HG02870 (cell line): ENCODE data around the gene SMARCB1.
"Not testable (repeated sequence)": the region's sequence is repeated elsewhere in the genome, so short reads cannot be mapped to it uniquely, and the experiment has no call there.

Experiments used
- ATAC-seq: cut with Tn5 transposase; IDR thresholded peaks from one replicate; pipeline ENCODE4 v1.9.1; 2021; ENCODE audit warnings: mild to moderate bottlenecking, moderate library complexity; ENCODE audit not compliant: unreplicated experiment

Gene SMARCB1

DNA sequence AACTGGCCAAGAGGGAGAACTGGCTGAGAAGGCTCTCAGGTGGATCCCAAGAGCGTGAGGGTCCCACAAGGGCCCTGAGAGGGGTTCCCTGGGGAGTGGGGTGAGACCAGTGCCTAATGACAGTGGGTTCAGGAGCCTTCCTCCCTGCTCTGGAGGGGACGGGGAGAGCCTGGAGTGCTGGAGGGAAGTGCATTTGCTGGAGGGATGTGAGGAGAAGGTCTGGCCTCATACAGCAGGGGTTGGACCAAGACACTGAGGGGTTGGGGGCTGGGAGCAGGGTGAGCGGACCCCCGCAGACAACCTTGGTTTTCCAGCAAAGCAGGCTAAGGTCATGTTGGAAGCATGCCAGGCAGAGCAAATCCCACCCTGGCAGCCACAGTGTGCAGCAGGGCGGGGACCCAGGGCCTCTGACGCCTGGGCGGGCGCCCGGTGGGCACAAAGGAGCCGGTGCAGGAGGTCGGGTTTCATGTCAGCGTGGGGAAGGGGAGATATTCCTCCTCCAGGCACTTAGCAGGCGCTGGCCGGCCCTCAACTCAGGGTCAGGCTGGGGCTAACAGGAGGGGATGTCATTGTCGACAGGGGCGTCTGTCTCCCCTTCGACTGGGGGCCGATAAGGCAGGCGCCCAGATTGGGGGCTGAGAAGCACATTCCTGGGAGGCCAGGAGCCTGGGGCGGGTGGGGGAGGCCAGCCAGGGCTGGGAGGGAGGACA, 55.1 kb downstream of the SMARCB1 start:
- no peak for ATAC-seq

DNA sequence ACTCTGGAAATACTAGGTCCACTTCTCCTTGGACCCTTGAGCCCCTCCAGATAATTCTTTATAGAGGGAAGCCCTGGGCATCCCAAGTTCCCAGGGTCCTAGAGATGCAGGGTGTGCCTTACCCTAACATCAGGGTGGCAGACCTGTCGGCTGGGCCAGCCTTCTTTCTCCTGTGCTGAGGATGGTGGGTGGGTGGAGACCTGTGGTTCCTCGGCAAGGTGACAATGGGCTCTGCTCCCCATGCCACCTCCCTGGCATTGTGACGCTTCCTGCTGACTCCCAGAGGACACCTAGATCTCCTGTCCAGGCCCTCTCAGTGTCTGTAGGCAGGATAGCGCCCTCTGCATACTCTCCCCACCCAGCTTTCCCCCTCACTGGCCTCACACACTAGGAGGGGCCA, 55.8 kb downstream of the SMARCB1 start:
- no peak for ATAC-seq

DNA sequence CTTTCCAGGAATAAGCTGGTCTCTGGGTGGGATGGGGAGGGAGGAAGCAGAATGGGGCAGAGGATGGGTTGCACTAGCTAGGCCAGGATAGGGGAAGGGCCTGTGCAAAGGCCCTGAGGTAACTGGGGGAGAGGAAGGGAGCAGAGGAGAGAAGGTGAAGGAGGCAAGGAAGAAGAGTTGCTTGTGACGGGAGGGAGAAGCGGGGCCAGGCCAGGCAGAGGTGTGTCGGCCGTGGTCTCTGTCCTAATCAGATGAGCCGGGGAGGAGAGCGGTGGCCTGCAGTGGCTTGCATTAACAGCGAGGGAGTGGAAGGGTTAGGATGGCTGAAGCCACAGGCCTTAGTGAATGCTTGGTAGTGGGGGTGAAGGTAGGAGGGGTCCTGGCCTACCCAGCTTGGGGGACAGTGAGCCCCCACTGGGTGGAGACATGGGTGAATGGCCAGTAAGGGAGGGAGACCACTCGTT, 58.0 kb downstream of the SMARCB1 start:
- no peak for ATAC-seq

DNA sequence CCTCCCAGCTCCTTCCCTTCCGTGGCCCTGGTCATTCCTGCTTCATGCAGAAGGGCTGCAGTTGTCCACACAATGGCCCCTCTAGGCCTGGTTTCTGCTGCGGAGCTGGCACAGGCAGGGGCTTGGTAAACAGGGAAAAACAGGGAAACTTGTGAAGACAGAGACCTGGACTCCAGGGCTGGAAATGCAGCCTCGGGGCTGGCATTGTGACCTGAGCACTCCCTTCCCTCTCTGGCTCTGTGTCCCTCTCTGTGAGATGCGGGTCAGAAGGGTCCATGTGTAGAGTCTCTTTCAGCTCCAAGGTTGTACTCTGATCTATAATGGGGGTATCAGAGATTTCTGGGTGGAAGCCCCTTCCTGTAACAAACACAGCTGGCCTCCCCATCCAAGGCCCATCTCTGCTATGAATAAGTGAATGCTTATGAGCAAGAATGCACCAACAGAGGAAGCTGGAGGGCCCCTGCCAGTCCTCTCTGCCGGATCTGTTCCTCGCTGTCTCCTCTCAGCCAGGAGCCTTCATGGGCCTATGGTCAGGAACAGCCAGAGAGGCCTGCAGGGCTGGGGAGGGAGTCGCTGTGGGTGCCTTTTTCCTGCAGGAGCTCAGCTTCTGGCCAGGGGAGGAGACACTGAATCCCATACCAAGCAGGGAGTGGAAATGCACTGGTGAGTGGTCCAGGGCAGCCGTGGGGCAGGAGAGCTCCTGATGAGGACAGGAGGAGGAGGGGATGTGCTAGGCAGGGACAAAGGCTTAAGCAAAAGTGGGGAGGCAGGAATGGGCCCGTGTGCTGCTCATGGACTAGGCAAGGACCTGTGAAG, 58.7 kb downstream of the SMARCB1 start:
- no peak for ATAC-seq

DNA sequence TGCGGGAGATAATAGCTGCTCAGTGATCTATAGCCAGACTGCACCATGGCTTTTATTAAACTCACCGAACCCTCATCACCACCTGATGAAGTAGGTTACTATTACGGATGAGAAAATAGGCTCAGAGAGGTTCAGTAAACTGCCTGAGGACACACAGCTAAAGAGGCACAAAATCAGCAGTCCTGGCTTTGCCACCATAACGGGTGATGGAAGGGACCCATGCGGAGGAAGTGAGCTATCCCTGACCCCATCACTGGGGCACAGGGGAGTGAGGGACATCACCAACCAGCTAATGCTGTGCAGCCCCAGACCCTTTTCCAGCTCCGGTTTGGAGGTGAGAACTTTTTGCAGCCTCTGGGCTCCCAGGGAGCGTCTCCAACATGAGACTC, 59.3 kb downstream of the SMARCB1 start:
- ATAC-seq = no peak

DNA sequence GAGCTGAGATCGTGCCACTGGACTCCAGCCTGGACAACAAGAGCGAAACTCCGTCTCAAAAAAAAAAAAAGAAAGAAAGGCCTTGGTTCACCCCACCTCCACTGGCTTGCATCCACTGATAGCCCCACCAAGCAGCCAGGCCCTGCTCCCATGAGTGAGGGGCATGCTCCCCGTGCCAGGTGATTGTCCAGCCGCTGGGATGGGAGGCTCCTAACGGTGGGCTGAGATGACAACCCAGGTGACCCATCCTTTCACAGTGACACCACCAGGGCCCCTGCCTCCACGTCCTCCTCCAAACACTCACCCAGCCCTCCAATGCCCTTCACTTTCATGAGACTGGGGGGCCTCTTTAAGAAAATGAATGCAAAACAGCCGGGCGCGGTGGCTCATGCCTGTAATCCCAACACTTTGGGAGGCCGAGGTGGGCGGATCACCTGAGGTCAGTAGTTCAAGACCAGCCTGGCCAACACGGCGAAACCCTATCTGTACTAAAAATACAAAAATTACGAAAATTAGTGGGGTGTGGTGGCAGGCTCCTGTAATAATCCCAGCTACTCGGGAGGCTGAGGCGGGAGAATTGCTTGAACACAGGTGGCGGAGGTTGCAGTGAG, 60.6 kb downstream of the SMARCB1 start:
- no peak for ATAC-seq

DNA sequence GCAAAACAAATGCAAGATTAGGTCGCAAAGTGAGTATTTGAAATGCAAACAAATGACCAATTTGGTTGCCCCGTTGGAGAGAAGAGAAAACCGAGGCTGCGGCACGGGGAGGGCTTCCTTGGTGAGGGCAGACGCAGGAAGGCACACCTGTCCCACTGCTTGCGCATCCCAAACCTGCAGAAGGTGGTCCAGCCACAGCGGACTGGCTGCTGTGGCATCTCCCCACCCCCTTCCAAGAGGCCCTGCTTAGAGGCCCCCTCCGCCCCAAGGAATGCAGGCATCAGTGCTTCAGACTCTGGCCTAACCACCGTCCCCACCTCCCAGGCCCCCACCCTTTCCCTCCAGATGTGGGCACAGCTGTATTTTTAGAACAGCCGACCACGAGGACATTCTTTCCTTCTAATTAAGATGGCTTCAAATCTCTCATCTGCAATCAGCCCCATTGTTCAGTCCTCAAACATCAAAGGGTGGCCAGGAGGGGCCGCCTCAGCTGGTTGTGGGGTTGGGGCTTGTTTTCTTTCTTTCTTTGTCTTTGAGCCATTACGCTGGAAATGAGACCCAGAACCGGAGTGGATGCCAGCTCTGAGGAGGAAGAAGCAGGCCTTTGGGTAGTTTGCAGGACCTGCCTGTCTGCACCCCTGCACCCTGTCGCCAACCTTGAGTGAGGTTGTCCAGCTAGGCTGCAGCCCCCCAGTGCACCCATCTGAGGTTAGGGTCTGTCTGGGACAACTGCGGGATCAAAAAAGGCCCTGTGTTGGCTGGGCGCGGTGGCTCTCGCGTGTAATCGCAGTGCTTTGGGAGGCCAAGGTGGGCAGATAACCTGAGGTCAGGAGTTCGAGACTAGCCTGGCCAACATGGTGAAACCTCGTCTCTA, 61.5 kb downstream of the SMARCB1 start:
- ATAC-seq = no peak

DNA sequence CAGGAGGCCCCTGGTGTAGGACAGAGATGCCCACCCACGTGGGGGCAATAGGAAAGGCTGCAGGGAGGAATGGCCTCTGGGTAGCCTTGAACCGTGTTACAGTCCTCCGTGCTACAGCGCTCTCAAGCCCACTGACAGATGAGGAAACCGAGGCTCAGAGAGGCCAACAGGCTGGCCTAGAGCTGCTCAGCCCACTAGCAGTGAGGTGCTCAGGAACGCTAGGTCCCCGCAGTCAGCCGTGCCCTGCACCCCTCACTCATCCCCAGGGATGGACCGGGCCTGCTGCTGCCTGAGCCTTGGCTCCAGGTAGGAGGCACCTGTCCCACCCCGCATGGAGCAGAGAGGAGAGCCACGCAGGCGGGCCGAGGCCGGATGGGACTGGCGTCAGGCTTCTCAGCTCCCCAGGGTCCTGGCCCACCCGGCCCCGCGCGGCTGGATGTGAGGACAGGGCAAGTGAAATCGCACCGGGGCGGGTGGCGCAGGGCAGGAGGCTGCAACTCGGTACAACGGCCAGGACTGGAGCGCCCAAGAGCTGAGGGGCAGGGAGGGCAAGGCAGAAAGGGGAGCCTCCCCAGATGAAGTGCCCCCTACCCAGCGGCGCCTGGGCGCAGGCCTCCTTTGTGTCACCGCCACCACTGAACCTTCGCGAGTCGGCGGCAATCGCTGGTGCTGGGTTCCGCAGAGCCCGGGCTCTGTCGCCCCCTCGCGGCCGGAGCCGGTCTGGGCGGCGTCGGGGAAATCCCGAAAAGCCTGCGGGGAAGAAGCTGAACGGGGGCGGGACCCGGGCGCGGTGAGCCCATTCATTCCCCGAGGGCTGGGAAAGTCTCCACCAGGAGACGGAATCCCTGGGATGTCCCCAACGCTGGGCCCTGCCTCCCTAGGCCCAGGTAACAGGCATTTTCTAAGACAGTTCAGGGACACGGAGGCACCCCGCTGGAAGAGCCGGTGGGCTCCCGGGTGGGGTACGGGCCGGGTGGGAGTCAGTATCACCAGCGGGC, 62.5 kb downstream of the SMARCB1 start:
- ATAC-seq = no peak

DNA sequence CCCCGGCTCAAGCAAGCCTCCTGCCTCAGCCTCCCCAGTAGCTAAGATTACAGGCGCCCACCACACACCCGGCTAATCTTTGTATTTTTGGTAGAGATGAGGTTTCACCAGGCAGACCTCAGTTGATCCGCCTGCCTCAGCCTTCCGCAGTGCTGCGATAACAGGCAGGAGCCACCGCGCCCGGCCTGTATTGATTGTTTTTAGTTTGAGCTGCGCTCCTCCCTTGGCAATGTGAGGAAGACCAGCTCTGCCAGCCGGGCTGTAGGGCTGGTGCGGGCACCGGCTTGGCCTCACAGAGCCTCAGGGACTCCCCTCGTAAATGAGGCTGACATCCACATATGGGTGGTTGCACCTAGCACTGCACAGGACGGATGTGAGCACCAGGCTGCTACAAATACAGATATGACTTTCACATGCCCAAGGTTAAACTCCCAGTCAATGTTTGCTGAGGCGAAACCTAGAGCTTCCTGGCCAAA, 63.4 kb downstream of the SMARCB1 start:
- no peak for ATAC-seq

DNA sequence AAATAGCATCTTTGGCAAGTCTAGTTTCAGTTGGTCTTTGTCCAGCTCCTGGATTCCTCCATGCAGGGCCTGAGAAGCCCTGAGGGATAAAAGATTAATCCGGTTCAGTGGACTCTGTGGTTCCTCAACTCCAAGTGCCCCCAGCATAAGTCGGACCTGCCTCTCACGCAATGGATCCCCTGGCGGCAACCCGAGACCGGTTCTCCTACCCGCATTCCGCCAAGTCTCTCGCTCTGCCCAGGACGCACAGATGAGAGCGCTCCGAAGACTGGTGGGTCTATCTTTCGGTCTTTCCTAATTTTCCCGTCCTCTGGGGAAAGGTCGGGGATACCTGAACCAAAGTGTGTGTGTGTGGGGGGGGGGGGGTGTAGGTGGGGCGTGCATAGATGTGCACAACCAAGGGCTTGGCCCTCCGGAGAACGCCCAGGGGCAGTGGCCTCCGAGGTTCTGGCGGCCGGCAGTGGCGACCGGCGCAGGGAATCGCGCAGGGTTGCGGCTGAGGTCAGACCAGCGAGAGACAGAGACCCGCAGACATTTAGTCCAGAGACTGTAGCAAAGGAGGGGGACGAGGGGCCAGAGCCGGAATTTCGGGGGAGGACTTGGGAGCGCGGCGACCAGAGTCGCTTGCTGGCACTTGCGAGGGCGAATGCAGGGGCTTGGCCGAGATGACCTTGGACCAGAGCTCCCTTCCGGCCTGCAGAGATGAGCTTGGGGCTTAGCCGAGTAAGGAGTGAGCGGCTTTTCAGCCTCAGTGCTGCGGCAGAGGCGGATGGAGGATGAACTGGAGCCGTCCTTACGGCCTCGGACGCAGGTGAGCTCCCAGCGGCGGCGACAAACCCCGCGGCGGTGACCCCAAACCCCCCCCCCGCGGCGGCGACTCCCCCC, 70.2 kb downstream of the SMARCB1 start:
- peak; percentile 47 for ATAC-seq

DNA sequence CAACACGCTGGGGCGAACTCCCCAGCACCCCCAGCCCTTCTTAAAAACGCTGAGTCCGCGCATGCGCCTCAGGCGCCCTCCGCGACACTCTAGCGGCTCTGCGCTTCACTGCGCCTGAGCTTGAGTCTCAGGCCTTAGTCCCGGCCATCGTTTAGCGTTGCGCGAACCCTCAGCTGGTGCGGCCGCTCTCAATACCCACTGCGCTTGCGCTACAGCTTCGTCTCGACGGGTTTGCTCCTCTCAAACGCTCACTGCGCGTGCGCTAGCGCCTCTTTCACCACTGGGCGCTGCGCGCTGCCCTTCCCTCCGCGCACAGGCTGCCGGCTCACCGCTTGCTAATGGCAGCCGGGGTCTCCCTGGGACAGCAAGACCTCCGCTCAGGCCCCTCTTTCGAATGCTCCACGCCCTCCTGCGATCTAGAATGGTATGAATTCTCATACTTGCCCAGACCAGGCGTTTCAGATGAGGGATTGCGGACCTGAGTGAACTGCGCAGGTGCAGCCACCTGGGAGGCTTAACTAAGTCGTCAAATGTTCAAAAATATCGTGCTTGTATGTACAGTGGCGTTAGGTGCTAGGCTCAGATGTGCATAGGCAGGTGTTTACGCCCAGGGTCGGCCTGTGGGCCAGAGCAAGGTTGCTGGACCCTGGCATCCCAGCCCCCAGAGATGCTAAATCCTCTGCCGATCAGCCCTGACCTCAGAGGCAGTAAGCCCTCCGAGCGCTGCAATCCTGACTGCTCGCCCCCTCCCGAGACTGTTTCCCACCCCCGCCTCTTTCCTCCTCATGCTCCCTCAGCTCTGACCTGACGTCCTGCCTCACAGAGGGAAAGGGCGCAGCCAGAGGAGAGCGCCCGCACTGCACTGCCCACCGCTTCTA, 71.1 kb downstream of the SMARCB1 start, which contains the start of gene SLC2A11:
TSS of gene SLC2A11 (plus strand) at position 270 of the 878 bp plus-strand sequence. CDS start at position 395, 125 bp downstream.
- peak; percentile 85 for ATAC-seq

DNA sequence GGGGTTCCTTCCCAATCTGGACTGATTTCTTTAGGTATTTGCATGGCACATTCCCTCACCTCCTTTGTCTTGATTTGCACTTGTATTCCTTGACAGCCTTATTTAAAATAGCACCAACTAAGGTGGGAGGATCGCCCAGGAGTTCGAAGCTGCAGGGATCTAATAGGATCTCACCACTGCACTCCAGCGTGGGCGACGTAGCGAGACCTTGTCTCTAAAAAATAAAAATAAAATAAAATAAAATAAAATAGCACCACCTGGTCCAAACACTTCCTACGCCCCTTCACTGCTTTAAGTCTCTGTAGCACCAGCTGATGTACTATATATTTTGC, 71.7 kb downstream of the SMARCB1 start:
- no peak for ATAC-seq

DNA sequence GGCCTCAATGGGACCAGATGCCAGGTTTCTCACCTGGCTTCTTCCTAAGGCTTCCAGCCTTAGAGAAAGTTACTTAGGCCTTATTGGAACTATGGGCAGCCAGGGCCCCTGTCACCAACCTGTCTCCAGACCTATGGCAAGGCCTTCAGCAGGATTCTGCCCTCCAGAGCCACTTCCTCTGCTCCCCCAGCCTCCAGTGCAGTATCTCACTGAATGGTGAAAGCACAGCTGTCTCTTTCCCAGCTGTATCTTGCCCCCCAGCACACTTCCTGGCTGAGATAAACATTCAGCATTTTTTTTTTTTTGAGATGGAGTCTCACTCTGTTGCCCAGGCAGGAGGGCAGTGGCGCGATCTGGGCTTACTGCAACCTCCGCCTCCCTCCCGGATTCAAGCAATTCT, 72.4 kb downstream of the SMARCB1 start:
- no peak for ATAC-seq

DNA sequence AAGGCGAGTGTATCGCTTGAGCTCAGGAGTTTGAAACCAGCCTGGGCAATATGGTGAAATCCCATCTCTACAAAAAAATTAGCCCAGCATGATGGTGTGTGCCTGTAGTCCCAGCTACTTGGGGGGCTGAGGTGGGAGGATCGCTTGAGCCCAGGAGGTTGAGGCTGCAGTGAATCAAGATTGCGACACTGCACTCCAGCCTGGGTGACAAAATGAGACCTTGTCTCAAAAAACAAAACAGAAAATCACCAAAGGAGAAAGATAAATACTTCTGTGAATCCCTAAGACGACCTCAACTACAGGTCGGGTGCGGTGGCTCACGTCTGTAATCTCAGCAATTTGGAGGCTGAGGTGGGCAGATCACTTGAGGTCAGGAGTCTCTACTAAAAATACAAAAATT, 73.4 kb downstream of the SMARCB1 start:
- ATAC-seq = not testable (repeated sequence)

DNA sequence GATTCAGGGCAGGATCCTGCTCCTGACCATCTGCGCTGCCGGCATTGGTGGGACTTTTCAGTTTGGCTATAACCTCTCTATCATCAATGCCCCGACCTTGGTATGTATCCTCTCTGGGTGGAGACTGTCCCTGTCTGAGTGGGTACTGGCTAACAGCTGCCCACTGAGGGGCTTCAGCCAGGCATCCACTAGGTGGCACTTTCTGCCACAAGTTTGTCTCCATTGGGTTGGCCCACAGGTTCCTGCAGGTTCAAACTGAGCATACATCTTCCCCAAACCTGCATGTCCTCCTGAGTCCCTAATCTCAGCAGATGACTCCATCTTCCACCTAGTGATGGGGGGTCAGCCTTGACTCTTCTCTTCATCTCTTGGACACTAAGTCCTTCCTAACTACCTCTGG, 75.3 kb downstream of the SMARCB1 start:
- ATAC-seq = no peak

DNA sequence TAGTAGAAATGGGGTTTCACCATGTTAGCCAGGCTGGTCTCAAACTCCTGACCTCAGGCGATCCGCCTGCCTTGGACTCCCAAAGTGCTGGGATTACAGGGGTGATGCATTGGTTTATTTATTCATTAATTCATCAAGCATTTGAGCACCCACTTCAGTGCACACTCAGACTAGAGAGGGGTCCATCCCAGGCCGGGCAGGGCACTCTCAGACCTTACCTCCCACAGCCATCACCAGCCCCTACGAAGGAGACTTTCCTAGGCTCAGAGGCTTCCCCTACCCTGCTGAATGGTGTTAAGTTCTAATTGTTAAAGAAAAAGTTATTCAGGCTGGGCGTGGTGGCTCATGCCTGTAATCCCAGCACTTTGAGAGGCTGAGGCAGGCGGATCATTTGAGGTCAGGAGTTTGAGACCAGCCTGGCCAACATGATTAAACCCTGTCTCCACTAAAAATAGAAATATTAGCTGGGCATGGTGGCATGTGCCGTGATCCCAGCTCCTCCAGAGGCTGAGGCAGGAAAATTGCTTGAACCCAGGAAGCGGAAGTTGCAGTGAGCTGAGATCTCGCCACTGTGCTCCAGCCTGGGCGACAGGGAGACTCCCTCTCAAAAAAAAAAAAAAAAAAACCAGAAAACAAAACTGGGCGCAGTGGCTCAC, 77.9 kb downstream of the SMARCB1 start:
- ATAC-seq = not testable (repeated sequence)

DNA sequence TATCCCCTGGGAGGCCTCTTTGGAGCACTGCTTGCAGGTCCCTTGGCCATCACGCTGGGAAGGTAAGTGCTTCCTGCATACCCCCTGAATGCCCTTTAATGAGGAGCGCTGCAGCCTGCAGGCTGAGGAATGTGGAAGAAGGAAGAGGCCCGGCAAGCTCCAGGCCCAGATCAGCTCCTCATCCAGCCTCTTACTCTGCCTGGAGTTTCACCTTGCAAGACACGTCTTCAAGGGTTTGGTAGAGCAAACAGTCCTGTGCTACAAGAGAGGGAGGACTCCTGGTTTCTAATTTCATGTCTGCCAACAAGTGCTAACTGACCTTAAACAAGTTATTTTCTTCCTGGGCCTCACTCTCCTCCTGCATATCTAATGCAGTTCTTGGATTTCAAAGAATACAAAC, 81.8 kb downstream of the SMARCB1 start:
- no peak for ATAC-seq
